GM18520 (cell line): ENCODE results near the gene KLHL29.

Experiments used
- ATAC-seq: cut with Tn5 transposase; IDR thresholded peaks from one replicate; pipeline ENCODE4 v1.9.1; 2021; ENCODE audit not compliant: unreplicated experiment

KLHL29 gene

DNA sequence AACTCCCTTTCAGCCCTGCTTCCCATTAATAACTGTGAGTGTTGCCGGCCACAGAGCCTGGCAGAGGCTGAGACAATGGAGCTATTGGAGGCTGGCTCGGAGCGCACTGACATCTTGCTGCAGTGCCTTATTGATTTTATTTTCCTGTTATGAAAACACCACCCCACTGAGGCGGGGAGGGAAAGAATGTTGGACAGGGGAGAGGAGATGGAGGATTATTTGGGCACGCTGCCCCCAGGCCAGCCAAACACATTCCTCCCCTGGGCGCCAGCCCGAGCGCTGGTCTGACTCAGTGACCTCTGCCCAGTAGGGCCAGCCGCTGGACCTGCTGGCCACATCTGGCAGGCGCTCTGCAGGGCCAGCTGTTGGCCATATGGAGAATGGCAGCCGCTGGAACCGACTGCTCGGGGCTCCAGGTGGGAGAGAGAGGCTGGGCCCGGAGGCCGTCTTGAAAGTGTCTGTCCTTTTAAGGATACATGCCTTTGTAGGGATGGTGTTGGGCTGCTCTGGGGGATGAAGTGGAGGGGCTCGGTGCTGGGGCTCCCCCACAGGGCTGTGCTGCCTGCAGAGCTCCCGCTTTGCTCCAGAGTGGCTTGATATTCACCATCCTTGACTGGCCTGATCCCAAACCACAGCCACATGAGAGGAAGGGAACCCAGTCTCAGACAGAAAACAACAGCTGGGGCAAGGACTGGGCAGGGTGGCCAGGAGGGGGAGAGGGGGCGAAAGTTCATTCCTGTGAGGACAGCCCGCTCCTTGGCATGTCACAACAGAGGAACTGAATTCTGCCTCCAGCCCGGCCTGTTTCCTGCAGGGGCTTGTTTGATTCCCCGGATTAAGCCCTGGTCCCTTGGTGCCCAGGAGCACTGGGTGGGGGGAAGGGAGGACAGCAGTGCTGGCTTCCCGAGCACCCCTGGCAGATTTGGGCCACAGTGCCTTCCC is 179.0 kb downstream of the KLHL29 start:
- no peak for ATAC-seq

DNA sequence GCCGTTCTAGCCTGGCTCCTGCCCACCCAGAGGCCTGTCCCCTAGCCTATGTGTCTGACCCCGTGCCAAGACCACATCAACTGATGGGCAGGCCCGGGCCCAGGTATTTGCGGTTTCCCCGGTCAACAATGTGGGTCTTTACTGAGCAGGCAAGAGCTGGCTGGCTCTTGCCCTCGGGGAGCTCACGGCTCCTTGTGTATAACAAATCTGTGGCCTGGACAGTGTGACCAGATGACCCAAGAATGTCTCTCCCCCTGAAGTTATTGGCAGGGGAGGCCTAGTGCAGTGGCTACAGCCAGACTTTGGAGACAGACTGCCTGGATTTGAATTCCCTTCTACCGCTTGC is 179.6 kb downstream of the KLHL29 start:
- ATAC-seq: no peak

DNA sequence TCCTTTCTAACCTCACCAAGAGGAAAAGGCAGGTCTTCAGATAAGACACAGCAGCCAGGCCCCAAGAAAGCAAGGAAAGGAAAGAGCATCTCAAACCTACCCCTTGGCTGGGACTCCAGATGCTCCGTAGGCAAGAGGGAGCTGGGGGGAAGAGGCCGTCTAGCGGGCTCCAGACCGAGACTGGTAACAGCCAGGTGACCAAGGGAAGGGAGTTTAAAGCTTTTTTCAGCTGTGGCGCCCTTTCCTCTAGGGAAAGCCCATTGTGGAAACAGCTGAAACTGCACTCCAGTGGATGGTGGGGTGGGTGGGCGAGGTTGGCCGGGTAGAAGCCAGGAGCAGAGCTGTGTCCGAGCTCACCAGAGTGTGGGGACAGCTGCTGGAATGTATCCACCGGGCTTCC is 180.4 kb downstream of the KLHL29 start:
- no peak for ATAC-seq

DNA sequence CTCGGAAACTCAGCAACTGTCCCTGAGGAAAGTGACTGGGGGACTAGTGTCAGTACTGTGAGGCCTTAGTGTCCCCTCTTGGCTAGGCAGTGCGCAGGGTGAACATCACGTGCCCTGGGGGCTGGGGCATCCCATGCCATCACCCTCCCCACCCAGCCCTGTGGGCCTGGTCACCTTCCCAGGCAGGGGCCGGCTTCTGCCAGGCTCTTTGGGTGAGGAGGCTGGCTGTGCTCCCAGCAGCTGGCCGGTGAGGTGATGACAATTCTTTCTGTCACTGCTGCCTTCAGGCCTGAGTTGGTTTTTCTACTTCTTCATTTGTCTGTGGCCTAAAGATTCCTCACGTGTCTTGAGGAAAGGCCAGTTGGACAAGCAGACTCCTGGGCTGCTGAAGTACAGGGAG is 180.8 kb downstream of the KLHL29 start:
- ATAC-seq: no peak

DNA sequence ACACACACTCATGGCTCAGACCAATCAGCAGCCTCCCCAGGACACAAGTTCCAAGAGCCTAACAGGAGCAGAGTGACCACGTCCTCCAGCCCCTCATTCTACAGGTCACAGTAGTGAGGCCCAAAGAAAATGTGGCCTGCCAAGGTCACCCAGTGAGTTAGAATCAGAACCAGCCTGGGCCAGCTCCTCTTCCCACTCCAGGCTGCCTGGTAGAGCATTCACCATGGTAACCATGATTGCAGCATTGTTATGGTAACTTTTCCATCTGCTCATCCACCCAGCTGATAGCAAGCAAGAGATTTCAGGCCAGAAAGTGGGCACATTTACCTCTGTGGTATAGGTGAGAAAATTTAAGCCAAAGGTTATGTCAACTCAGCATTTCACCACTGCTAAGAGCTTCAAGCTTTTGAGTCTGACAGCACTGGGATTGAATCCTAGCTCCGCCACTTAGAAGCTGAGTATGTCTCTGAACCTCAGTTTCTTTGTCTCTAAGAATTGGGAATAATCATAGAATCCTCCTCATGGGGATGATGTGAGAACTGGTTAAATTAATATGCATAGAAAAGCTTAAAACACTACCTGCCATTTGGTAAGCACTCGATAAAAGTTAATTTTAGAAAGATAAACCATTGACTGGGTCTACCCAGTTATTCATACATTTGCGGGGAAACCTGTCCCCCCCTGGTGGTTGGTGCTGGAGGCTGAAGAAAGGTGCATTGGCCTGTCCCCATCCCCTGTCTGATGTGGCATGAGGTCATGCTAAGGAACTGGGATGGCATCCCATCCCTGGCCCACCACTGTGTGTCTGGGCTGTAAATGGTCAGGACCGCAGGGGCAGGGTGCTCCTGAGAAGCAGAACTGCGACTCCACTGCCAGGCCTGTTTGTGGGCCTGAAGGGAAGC is 181.5 kb downstream of the KLHL29 start:
- no peak for ATAC-seq

DNA sequence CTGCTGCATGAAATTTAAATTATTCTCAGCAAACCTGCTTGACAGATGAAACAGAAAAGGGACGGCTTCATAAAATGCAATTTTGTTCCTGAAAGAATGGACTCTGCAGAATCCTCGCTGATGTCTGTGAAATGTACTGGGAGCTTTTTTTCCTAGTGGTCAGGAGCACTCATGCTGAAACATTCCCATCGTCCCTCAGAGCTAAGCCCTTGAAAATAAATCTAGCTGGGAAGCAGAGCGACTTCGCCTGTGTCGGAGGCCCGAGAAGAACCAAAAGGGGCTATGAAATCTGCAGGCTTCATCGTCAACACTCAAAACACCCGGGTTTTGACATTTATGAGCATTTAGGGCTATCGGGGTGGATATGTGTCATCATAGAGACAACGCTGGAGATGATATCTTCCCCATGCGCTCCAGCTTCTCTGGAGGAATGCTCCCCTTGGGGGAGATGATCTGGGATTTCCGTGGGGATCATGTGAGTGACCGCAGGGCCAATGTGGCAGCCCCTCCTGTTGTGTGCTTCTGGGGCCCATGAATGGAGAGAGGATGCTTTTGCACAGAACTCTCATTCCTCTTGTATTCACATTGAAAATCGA is 182.3 kb downstream of the KLHL29 start:
- no peak for ATAC-seq

DNA sequence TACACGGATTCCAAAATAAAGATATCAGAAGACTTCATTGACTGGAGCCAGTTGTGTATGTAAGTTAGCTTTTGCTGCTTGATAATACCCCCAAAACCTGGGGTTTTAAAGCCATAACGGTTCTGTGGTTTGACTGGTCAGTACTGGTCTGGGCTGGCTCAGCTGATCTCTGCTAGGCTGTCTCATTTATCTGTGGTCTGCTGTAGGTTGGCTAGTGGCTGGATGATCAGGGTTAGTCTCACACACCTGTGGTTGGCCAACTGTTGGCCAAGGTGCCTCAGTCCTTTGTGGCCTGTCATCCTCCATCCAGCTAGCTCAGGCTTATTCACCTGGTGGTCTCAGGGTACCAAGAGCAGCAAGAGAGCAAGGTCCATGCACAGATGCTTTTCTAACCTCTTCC is 183.2 kb downstream of the KLHL29 start:
- ATAC-seq: no peak

DNA sequence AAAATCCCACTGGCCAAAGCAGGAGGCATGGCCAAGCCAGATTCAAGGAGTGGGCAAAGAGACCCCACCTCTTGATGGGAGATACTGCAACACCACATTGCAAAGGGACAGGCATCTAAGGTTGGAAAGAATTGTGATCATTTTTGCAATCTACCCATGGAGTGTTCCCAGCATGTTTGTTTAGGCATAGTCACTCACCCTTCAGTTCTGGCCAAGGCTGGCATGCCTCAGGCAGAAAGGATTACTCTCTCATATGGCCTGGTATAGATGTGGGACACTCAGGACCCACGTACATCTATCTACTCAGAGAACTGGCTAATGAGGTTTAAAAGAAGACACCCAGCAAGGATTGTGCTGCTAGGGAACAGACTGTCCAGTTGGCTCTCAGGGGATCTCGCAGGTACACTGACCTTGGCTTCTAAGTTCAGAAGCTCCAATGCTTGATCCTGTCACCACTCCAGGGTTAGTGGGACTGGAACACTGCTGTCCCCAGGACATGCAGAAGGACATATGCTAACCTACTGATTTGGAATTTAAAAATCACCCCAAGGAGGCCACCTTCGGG is 183.7 kb downstream of the KLHL29 start:
- no peak for ATAC-seq

DNA sequence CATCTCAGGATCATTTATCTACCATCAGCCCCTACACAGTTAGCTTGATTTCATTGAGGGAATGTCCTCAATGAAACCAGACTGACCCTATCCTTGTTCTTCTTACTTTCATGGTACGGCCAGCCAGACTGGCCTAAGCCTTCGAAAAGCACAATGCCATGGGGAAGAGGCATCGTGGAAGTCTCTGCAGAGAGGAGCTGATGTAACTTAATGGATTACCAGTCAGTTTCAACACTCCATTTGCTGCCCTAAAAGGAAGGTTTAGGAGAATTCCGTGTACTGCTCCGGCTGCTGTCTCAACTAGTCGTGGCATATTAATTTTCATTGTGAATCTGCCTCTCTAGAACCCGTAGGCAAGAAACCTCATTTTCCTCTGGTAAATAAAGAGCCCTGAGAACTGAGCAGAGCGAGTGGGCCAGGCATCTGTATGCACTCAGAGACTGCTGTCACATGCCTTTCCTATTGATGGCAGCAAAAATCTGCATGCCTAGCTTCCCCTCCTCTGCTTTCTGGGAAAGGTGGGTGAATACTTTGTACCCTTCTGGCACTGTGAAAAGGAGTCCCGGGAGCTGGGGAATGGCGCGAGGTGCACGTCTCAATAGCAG is 184.9 kb downstream of the KLHL29 start:
- no peak for ATAC-seq

DNA sequence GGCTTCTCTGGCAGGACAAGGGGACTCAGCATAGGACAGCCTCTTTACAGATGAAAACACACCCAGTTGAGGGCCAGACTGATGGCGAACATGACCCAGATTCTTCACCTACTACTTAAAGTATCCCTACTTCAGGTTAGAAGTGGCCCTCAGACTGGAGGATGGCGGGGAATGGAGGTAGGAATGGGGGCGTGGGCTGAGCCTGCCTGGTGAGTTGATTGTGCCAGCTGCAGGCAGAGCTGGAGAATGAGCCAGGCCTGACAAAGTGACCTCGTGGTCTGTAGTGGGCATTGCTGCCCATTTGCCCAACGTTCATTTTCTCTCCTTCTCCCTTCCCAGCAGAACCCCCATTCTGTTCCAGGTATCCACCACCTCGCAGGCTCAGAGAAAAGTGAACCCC is 186.1 kb downstream of the KLHL29 start:
- ATAC-seq: no peak

DNA sequence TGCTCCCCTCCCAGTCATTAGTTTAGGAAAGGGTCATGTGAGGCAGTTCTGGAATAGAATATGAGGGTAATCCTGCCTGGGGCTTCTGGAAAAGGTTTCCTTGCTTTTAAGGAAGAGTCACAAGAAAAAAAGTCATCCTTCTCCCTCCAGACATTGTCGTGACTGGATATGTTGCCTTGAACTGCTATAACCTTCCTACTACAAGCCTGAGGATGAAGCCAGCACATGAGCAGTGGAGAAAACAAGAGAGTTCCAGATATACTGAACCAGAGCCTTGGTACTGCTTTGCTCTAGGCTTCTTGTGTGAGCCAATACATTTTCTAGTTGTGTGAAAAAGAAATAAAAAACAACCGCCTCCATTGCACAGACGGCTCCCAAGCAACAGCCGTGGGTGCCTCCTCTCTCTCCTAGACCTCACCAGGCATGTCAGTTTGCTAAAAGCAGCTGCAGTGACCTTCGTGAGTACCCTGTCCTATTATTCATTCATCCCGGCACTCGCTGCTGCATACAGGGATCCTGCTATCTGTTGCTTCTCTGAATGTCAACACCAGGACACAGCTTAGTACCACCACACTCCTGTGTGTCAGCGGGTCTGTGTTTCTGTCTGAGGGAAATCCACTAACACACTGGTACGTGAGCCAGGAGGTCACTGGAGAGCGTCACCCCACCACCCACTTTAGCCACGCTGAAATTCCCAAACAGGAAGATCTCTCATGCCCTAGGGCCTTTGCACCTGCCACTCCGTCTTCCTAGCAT is 186.7 kb downstream of the KLHL29 start:
- ATAC-seq: no peak

DNA sequence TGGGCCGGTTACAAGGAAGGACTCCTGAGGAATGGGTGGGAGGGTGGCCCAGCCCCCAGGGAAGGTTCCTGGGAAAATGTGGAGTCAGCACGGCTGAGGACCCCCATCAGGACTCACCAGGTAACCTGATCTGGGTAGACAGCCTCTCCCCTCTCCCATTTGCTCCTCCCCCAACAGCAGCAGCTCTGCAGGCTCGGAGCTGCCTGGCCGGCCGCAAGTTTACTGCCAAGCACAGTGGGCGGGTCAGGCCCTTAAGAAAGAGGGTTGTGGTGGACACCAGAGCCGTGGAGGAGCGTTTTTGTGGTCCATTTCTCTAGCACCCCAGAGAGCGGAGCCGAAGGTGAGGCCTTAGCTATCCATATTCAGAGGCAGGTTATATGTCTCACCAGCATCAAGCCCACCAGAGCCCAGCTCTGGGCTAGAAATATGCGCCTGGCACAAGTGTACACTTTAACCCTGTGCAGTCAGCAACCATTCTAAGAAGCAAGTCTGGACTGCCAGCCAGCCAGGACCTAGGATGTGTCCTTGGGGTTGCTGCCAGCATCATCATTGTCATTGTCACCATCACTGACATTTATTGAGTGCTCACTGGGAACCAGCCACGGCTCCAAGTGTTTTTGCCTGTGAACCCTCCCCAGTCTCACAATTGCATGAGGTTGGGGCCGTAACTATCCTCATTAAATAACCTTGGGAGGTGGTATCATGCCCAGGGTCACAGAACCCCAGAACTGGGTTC is 190.1 kb downstream of the KLHL29 start:
- ATAC-seq: no peak

DNA sequence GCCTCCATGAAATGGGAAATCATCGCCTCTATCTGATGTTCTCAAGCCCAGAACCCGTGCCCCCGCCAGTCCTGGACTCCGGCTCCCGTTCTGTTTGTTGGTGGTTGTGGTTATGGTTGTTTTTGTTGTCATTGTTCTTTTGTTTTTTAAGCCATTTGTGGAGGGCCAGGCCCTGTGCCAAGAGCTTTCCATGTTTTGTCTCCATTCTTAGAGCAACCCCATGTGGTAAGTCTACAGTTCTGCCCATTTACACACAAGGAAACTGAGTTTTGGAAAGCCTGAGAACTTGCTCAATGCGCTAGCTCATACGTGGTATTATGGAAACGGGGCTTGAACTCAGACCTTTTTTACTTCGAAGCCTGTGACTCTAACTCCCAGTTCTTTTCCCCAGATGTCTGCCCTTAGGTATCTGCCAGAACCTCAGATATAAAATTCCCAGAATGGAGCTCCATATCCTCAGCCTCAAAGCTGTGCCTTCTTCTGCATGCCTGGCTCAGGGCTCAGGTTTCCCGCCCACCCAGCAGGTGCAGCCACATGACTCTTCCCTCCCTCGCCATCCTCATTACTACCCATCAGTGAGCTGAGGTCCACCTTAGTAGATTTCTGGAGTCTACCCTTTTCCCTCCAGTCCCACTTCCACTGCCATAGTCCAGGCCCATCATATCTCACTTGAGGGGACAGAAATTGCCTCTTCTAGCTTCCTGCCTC is 194.1 kb downstream of the KLHL29 start:
- ATAC-seq: no peak

DNA sequence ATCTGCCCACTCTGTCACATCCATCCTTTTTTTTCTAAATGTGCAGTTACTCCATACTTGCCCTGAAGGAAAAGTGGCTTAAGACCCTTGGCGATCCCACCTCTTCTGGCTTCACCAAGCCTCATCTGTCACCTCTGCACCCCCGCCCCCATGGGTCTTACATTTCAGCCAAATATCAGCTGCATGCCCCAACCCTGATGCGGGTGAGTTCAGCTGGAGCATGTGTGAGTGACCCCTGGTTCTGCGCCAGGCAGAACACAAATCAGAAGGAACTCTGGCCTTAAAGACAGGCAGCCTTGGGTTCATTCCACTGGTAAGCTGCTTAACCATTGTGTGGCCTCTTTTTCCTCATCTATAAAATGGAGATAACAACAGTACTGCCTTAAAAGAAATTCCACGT is 194.7 kb downstream of the KLHL29 start:
- ATAC-seq: no peak

DNA sequence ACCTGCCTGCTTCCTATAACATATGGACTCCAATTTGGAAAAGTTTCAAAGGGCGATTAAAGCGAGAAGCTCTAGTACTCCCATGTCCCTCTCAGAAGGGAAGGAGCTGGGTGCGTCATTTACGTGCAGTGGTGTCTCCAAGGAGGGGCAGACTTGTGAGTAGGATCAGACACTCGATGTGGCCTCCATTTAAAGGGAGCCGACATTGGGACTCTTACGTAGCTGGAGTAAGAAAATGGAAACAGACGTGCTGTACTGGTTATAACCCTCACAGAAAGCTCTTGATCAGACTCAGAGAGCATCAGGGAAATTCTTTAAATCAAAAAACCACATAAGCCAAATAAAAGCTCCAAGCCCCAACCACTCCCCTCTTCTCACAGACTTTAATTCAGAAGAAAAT is 198.5 kb downstream of the KLHL29 start:
- no peak for ATAC-seq

DNA sequence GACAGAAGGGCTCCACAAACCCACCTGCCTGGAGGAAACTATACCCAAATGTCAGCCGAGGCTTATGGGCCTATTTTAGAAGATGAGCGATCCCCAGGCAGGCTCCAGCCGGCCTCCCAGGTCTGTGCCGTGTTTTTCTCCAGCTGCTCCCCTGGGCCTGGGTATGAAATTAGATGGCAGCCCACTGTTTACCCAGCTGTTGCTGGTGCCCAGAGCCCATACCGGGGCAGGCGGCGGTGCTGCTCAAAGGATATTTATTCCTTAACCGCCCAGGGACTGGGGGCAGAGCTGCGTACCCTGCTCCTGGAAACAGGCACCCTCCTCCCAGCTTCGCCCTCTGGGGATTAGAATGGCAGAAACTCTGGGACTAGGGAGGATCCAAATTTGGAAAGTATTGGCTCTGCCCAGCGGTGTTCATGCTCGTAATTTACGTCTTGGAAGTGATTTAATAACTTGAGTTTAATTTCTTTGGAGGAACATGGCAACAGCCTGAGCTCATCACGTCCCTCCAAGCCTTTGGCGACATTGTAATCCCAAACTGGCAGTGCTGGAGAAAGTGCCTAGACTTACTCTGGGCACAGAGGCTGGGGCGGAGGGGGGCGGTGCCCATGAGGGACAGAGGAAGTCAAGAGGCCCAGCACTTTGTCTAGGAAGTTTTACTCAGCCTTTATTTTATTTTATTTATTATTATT is 199.2 kb downstream of the KLHL29 start:
- no peak for ATAC-seq

DNA sequence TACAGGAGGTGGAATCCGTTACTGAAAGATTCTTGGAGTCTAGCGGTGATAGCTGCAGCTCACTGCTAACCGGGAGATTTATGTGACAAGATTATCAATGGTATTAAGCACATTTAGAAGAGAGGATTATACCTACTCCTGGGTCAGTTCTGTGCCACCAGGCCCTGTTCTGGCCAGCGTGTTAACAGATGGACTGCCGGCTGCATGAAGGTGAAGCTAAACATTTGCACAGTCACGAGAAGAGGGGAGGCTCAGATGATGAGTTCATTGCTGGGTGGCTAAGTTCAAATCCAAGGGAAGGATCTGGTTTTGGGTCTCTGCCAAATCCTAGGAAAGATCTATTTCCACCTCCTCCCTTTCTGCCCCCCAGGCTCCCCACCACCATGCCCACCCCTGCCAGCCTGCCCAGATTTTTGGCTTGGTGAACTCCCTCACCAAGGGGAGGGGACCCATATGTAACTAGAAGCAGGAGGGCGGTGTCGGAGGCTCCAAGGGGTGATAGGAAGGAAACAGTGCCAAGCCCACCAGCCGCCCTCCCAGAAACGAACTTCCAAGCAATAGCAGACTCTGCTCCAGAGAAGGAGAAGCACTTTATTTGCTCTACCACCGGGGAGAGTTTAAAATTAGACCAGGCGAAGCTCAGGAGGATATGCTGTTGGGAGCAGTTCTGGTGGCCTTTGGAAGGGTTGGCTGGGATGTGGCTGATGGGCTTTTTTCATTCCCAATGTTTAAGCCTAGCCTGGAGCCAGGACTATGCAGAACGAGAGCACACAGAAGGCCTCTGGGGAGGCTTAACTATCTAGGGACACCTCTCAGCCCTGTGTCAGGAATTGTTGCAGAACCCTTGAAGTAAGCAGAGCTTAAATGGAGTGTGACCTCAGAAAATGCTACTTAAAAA is 200.5 kb downstream of the KLHL29 start:
- no peak for ATAC-seq
